Upper lobe of right lung (tissue), 1 donor: Measurements from ENCODE around the gene ZBTB48. TPM values are rescaled to one million over a fixed set of nuclear protein-coding genes. Genes with fewer than 3 reads are reported as not detected.

Experiments used
- ATAC-seq: fragments of 200-7000 bp; cut with Tn5 transposase; one replicate; pipeline ENCODE4 v1.9.1; 2020; ENCODE audit warnings: mild to moderate bottlenecking, moderate library complexity
- DNase-seq: peaks from one replicate; pipeline ENCODE4 v3.0.0-alpha.2; 2020
- H3K27ac ChIP-seq: fragments of 200-600 bp; one replicate; pipeline ENCODE4 v1.8.0; 2022
- H3K27me3 ChIP-seq: fragments of 200-600 bp; one replicate; pipeline ENCODE4 v1.8.0; 2022; ENCODE audit warnings: mild to moderate bottlenecking
- H3K36me3 ChIP-seq: fragments of 200-600 bp; one replicate; pipeline ENCODE4 v1.8.0; 2022
- H3K4me1 ChIP-seq: fragments of 200-600 bp; one replicate; pipeline ENCODE4 v1.8.0; 2022
- H3K4me3 ChIP-seq: fragments of 200-600 bp; one replicate; pipeline ENCODE4 v1.8.0; 2022; ENCODE audit warnings: mild to moderate bottlenecking
- H3K9me3 ChIP-seq: fragments of 200-600 bp; one replicate; pipeline ENCODE4 v1.8.0; 2022
- CTCF ChIP-seq: fragments of 200-600 bp; IDR thresholded peaks from one replicate; pipeline ENCODE4 v1.8.0; 2022; ENCODE audit warnings: antibody characterized with exemption
- intact Hi-C: fragments of 100-400 bp; cut with DNase I; formaldehyde crosslinking; loops from one replicate; pipeline ENCODE4 v1.11.0; 2022
- total RNA-seq: library from RNA; stranded (reverse); fragmentation: NEBNext Ultra II Directional; extraction: Animal tissue kit (Norgen Biotek cat#: 25700); gene quantifications from one replicate; pipeline ENCODE4 v1.2.1, GENCODE V29; 2021
- donor health status: DM: no; HTN: yes; CAD: no; lungs with severe emphysema.

ZBTB48 gene
- total RNA-seq, 1 donor from 2014 or later = 31.5 TPM

GRCh38 chr1:6580593-6581409 is 1.0 kb downstream of the ZBTB48 start:
- H3K27me3 ChIP-seq = no peaks in the 10 kb centered on the region
- no peak for TF ChIP-seq CTCF
- DNase-seq = peak; percentile 69
- no peaks in the 10 kb centered on the region for H3K36me3 ChIP-seq
- intact Hi-C loops = no loop called here
- no peak for ATAC-seq
- no peaks in the 10 kb centered on the region for H3K9me3 ChIP-seq
- H3K4me3 ChIP-seq = peak overlapping the region; percentile 92
- H3K27ac ChIP-seq = peak overlapping the region; percentile 97
- peaks cover 30% of the 10 kb centered on the region for H3K4me1 ChIP-seq

DNA sequence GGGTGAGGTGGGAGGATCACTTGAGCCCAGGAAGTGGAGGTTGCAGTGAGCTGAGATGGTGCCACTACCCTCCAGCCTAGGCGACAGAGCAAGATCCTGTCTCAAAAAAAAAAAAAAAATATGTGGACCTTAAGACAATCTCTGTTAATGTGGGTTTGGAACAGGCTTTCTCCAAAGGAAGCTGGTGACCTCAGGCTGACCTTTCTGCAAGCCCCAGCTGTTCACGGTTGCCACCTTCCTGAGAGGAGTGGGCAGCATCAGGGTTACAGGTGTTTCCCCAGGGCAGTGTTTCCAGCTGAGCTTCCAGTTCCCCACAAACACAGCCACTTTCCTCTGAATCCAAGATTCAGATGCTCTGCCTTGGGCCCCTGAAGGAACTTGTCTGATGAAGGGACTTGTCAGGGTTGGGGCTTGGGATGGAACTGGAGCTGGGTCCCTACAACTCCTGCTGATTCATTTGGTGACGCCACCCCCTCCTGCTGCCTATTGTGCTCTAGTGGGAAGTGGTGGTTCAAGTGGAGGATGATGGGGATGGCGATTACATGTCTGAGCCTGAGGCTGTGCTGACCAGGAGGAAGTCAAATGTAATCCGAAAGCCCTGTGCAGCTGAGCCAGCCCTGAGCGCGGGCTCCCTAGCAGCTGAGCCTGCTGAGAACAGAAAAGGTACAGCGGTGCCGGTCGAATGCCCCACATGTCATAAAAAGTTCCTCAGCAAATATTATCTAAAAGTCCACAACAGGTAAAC is 1.9 kb downstream of the ZBTB48 start:
- intact Hi-C loops = no loop called here
- DNase-seq (peak; percentile 68), ATAC-seq (peak; percentile 43)
- Histone ChIP-seq H3K36me3 (no peaks in the 10 kb centered on the region), H3K27me3 (no peaks in the 10 kb centered on the region), H3K9me3 (no peaks in the 10 kb centered on the region), H3K27ac (peak overlapping the region; percentile 97), H3K4me3 (no peak overlapping the region), H3K4me1 (peaks cover 30% of the 10 kb centered on the region)
- TF ChIP-seq CTCF = no peak

DNA sequence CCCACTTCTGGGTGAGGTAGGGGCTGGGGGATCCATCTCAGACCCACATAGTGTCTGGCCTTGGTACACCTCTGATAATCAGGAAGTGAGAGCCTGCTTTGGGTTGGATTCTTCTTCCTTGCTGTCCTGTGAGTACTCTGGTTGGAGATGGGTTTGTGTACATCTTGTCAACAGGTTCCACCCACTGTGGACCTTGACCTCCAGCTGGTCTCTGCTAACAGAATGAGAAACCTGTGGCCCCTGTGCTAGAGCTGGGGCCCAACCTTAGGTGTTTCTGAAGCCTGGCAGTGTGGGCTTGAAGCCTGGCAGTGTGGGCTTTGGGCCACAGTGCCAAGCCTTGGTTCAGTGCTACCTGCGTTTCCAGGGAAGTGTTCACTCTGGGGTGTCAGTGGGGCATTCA is 2.6 kb downstream of the ZBTB48 start:
- Histone ChIP-seq H3K27ac (no peak overlapping the region), H3K4me1 (peaks cover 37% of the 10 kb centered on the region), H3K9me3 (no peaks in the 10 kb centered on the region), H3K4me3 (no peak overlapping the region), H3K36me3 (peaks cover under 1% of the 10 kb centered on the region), H3K27me3 (no peaks in the 10 kb centered on the region)
- ATAC-seq (no peak), DNase-seq (no peak)
- intact Hi-C loops = no loop called here
- TF ChIP-seq CTCF = no peak

DNA sequence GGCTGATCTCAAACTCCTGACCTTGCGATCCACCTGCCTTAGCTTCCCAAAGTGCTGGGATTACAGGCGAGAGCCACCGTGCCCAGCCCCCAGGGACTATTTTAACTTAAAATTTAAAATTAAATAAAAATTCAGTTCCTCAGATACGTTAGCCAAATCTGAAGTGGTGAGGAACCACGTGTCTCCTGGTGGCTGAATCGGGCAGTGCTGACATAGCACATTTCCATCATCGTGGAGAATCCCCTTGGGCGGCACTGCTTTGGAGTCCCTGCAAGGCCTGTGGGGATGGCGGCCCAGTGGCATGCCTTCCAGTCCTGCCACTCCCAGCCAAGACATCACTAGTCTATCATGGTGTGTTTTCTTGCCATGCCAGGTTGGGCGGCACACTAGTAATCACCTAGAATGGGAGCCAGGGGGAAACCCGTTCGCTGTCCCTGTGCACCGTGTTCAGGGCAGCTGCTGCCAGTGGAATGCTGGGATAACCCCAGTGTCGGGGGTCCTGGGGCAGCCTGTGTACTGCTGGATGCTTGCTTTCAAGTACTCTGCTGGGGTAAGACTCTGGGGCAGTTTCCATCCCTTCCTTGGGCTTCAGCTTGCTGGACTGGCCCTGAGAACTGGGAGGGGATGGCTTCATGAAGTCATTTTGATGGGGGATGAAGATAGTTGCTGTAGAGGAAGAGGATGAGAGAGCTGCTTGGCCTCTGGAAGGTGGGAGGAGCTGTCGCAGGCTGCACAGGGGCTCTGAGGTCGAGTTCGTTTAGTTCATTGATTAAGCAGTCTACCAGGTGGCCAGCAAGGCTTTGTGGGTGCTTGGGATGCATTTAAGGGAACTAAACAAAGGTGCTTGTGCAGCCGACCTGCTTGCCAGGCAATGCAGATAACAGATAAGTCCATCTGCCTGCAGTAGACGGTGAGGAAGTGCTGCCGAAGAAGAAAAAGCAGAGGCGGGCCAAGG is 4.6 kb downstream of the ZBTB48 start:
- TF ChIP-seq CTCF = peak; percentile 11
- Histone ChIP-seq H3K36me3 (peaks cover 21% of the 10 kb centered on the region), H3K27ac (no peak overlapping the region), H3K4me3 (no peak overlapping the region), H3K27me3 (no peaks in the 10 kb centered on the region), H3K4me1 (peaks cover 37% of the 10 kb centered on the region), H3K9me3 (no peaks in the 10 kb centered on the region)
- intact Hi-C loops = no loop called here
- DNase-seq (no peak), ATAC-seq (no peak)

DNA sequence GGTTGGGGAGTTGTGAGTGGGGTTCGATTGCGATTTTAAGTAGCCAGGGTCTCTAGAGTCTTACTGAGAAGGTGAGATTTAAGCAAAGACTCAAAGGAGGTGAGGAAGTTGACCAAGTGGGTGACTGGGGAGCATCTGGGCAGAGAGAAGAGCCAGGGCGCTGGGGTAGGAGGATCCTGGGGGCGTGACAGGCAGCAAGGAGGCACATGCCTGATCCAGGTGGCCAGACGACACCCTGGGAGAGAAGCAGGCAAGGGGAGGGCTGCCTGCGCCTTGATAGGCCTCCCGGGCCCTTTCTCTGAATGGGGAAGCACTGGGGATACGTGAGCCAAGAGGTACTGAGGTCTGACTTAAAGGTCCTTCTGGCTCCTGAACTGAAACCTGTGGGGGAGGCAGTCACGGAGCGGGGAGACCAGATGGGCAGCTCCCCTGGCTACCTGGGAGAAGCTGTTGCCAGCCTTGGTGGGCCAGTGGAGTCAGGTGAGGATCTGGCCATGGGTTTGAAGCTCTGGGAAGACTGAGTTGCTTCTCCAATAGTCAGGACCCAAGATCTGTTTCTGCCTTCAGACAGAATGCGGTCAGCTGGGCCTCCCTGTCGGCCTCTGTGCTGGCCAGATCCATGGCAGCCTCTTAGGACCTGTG is 5.4 kb downstream of the ZBTB48 start:
- H3K9me3 ChIP-seq = no peaks in the 10 kb centered on the region
- no peak overlapping the region for H3K27ac ChIP-seq
- no peak for TF ChIP-seq CTCF
- DNase-seq (no peak), ATAC-seq (no peak)
- H3K27me3 ChIP-seq = no peaks in the 10 kb centered on the region
- H3K36me3 ChIP-seq = peaks cover 29% of the 10 kb centered on the region
- H3K4me3 ChIP-seq = no peak overlapping the region
- peaks cover 36% of the 10 kb centered on the region for H3K4me1 ChIP-seq
- intact Hi-C loops = no loop called here
